DND-41 (cell line): ENCODE measurements around the gene MMP17.

Source experiments
- ATAC-seq: fragments of 200-7000 bp; cut with Tn5 transposase; 3 replicates; pipeline ENCODE4 v1.9.1; 2021; ENCODE audit warnings: low read depth; ENCODE audit not compliant: insufficient read depth
- DNase-seq: peaks from one replicate; pipeline ENCODE4 v3.0.0-alpha.2; 2020
- H2AFZ ChIP-seq: 2 replicates; pipeline ENCODE4 v1.6.0; 2012; ENCODE audit warnings: low read depth, low read length
- H3K27ac ChIP-seq: 2 replicates; pipeline ENCODE4 v1.5.1; 2012; ENCODE audit warnings: low read length, inconsistent platforms
- H3K27me3 ChIP-seq: fragments of 200-600 bp; sonication (generic); 2 replicates; pipeline ENCODE4 v1.6.0; 2012; ENCODE audit warnings: low read length, mild to moderate bottlenecking, inconsistent platforms; ENCODE audit not compliant: insufficient read depth, poor library complexity
- H3K36me3 ChIP-seq: 2 replicates; pipeline ENCODE4 v1.5.1; 2012; ENCODE audit warnings: low read length, inconsistent platforms; ENCODE audit not compliant: insufficient read depth
- H3K4me1 ChIP-seq: 2 replicates; pipeline ENCODE4 v1.5.1; 2012; ENCODE audit warnings: mild to moderate bottlenecking, low read length; ENCODE audit not compliant: insufficient read depth
- H3K4me2 ChIP-seq: 2 replicates; pipeline ENCODE4 v1.6.0; 2012; ENCODE audit warnings: mild to moderate bottlenecking, moderate library complexity, low read length, inconsistent platforms; ENCODE audit not compliant: insufficient read depth
- H3K4me3 ChIP-seq, 2 experiments: fragments of 200-600 bp in 1 of 2; shearing (Covaris generic) in 1 of 2; 2 replicates each; pipeline ENCODE4 v1.5.1; 2012 to 2016; ENCODE audit warnings: inconsistent platforms in 2 of 2, low read length in 2 of 2, mild to moderate bottlenecking in 2 of 2, low read depth in 1 of 2, moderate library complexity in 1 of 2
- H3K79me2 ChIP-seq: 2 replicates; pipeline ENCODE4 v1.6.0; 2012; ENCODE audit warnings: low read length, inconsistent platforms; ENCODE audit not compliant: insufficient read depth
- H3K9ac ChIP-seq: 2 replicates; pipeline ENCODE4 v1.6.0; 2012; ENCODE audit warnings: low read depth, mild to moderate bottlenecking, inconsistent platforms, low read length, moderate library complexity
- H3K9me3 ChIP-seq: 2 replicates; pipeline ENCODE4 v1.5.1; 2012; ENCODE audit warnings: low read length, moderate library complexity, mild to moderate bottlenecking, inconsistent platforms; ENCODE audit not compliant: insufficient read depth, severe bottlenecking
- H4K20me1 ChIP-seq: 2 replicates; pipeline ENCODE4 v1.6.0; 2012; ENCODE audit warnings: low read length; ENCODE audit not compliant: insufficient read depth
- EZH2 ChIP-seq: IDR thresholded peaks from 3 replicates; pipeline ENCODE4 v1.6.1; 2012; ENCODE audit warnings: borderline replicate concordance, low read depth, mild to moderate bottlenecking, moderate library complexity, low read length, inconsistent platforms; ENCODE audit not compliant: severe bottlenecking
- TF ChIP-seq, protein P1 (sequence below): IDR thresholded peaks from 2 replicates; pipeline ENCODE4 v1.5.1; 2012; ENCODE audit warnings: borderline replicate concordance, low read length, moderate library complexity, mild to moderate bottlenecking; ENCODE audit not compliant: poor library complexity, severe bottlenecking; ENCODE audit errors: extremely low read depth

The MMP17 gene

DNA sequence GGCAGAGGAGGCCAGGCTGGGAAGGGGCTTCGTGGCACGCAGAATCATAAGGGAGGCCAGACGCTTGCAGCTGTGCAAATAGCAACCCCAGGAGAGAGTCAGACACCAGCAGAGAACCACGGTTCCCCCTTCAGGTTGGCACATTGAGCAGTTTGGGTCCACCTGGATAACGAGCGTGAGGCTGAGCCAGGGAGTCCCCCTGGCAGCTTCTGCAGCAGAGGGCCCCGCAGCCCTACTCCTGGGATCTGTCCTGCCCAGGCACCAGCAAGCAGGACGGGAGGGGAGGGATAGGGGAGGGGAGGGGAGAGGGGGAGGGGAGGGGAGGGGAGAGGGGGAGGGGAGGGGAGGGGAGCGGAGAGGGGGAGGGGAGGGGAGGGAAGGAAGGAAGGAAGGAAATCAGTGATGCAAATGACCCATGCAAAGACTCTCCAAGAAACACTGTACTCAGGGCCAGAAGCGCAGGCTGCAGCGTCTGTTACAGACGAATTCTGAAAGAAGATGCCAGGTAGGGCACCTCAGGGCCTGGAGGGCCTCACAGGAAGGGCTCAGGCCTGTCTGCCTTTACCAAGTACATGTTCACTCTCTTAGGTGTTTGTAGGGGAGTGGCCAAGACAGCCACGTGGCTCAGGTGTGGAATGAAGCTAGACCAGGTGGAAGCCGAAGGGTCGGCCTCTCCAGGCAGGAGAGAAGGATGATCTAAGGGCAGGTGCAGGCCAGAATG lies 32.3 kb upstream of the MMP17 start:
- TF ChIP-seq, protein P1, sequence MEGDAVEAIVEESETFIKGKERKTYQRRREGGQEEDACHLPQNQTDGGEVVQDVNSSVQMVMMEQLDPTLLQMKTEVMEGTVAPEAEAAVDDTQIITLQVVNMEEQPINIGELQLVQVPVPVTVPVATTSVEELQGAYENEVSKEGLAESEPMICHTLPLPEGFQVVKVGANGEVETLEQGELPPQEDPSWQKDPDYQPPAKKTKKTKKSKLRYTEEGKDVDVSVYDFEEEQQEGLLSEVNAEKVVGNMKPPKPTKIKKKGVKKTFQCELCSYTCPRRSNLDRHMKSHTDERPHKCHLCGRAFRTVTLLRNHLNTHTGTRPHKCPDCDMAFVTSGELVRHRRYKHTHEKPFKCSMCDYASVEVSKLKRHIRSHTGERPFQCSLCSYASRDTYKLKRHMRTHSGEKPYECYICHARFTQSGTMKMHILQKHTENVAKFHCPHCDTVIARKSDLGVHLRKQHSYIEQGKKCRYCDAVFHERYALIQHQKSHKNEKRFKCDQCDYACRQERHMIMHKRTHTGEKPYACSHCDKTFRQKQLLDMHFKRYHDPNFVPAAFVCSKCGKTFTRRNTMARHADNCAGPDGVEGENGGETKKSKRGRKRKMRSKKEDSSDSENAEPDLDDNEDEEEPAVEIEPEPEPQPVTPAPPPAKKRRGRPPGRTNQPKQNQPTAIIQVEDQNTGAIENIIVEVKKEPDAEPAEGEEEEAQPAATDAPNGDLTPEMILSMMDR = no peak
- TF ChIP-seq EZH2 = no peak
- Histone ChIP-seq H3K27ac (no peak overlapping the region), H3K4me2 (no peak overlapping the region), H3K9me3 (no peaks in the 10 kb centered on the region), H3K4me3 (no peak overlapping the region), H3K36me3 (peaks cover 95% of the 10 kb centered on the region), H3K9ac (no peak overlapping the region), H2AFZ (no peak overlapping the region), H3K27me3 (no peaks in the 10 kb centered on the region), H3K79me2 (no peaks in the 10 kb centered on the region), H3K4me1 (no peaks in the 10 kb centered on the region), H4K20me1 (peaks cover 19% of the 10 kb centered on the region)
- no peak for DNase-seq
- no peak for ATAC-seq

DNA sequence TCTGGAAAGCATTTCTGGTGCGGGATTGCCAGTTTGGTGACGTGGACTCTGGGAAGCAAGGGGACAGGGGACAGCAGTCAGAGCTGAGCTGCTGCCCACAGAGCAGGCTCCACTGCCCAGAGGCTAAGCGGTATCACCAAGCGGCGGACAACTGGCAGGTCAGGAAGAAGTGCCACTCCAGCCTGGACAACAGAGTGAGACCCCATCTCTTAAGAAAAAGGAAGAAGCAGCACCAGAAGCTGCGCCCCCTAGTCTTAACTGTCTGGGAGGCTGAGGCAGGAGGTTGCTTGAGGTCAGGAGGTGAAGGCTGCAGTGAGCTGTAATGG lies 31.8 kb upstream of the MMP17 start:
- no peak for DNase-seq
- Histone ChIP-seq H2AFZ (no peak overlapping the region), H3K9me3 (no peaks in the 10 kb centered on the region), H3K27ac (no peak overlapping the region), H3K79me2 (no peaks in the 10 kb centered on the region), H3K36me3 (peaks cover 94% of the 10 kb centered on the region), H3K4me2 (no peak overlapping the region), H3K4me3 (no peak overlapping the region), H3K4me1 (no peaks in the 10 kb centered on the region), H3K9ac (no peak overlapping the region), H3K27me3 (no peaks in the 10 kb centered on the region), H4K20me1 (peaks cover 19% of the 10 kb centered on the region)
- TF ChIP-seq, protein P1 = no peak
- TF ChIP-seq EZH2 = no peak
- no peak for ATAC-seq

DNA sequence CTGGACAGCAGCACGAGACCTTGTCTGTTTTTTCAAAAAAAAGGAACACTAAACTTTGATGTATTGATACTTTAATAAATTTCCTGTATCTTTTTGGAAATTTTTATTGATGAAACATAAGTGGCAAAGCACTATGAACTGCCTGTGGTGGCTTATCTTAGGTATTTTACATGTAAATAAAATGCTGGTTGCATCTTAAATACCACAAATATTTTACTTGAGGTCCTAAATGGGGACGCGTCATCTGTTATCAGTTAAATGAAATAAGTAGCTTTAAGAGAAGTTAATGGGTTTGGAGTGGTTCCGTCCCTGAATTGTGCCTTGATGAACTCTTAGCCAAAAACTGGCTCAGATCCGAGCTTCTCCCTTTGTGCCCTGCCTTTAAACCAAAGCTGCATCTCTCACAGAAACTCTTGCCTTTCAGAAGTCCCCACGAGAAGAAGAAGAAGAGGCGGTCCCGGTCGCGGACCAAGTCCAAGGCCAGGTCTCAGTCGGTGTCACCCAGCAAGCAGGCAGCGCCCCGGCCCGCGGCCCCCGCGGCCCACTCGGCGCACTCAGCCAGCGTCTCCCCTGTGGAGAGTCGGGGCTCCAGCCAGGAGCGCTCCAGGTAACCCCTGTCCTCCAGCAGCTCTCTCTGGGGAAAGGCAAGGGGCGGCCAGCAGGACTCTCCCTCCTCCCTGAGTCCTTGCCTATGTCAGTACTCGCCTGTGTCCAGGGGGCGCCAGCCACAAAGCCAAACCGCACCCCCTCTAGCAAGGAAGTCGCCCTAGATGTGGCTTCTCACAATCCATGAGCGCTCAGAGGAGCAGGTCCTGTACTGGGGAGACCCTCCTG lies 31.2 kb upstream of the MMP17 start:
- Histone ChIP-seq H3K27me3 (no peaks in the 10 kb centered on the region), H3K4me2 (no peak overlapping the region), H4K20me1 (peaks cover 17% of the 10 kb centered on the region), H3K79me2 (no peaks in the 10 kb centered on the region), H3K9me3 (no peaks in the 10 kb centered on the region), H3K4me3 (no peak overlapping the region), H3K9ac (no peak overlapping the region), H3K4me1 (no peaks in the 10 kb centered on the region), H3K27ac (no peak overlapping the region), H3K36me3 (peaks cover 95% of the 10 kb centered on the region), H2AFZ (no peak overlapping the region)
- ATAC-seq = 0 out of 3 replicates have a peak, but pooled peaks have one; percentile 17
- TF ChIP-seq EZH2 = no peak
- TF ChIP-seq, protein P1 = peak; percentile 20
- DNase-seq = no peak
